Adrenal gland (tissue), 5 donors: Measurements from ENCODE around the gene ABCD2.
"Not testable (repeated sequence)": the region's sequence is repeated elsewhere in the genome, so short reads cannot be mapped to it uniquely, and the experiment has no call there.

Experiments used
- CTCF ChIP-seq, 6 experiments: fragments of 450-650 bp in 4 of 6; fragments of 200-600 bp in 2 of 6; sonication (generic) in 1 of 6; IDR thresholded peaks; 1 replicate in 5 of 6; 2 replicates in 1 of 6; pipeline versions ENCODE4 v1.5.1 to v1.8.0; 2016 to 2021; ENCODE audit warnings: antibody characterized with exemption in 6 of 6, mild to moderate bottlenecking in 2 of 6, moderate library complexity in 1 of 6
- POLR2A ChIP-seq, 2 donors: fragments of 450-650 bp; IDR thresholded peaks; one replicate each; pipeline ENCODE4 v1.6.1; 2017; ENCODE audit warnings: antibody characterized with exemption in 2 of 2, mild to moderate bottlenecking in 2 of 2, moderate library complexity in 1 of 2
- donor health status: DM: no; HTN: no; CAD: no.

DNA sequence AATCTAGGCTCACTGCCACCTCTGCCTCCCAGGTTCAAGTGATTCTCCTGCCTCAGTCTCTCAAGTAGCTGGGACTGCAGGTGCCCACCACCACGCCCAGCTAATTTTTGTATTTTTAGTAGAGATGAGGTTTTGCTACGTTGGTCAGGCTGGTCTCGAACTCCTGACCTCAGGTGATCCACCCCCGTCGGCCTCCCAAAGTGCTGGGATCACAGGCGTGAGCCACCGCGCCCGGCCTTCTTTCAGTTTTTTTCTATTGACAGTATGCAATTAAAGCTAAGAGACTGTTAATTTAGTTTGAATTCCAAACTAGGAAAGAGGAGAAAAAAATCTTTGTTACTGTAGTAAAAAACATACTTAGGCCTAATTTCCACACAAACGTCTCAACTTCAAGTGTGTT lies 3.6 kb upstream of the ABCD2 start:
- TF ChIP-seq CTCF, POLR2A (IDR thresholded peaks at IDR 0.05): not testable (repeated sequence)
